Transverse colon (tissue), 3 donors: Measurements from ENCODE around the gene MBNL1.

Experiments
- CTCF ChIP-seq, 5 experiments: fragments of 200-600 bp in 3 of 5; fragments of 450-650 bp in 2 of 5; sonication (generic) in 3 of 5; IDR thresholded peaks; 1 replicate in 2 of 5; 2 replicates in 3 of 5; pipeline ENCODE4 v1.5.1; 2016 to 2017; ENCODE audit warnings: antibody characterized with exemption in 5 of 5, inconsistent platforms in 3 of 5, mild to moderate bottlenecking in 2 of 5, moderate library complexity in 1 of 5
- POLR2A ChIP-seq: fragments of 450-650 bp; IDR thresholded peaks from one replicate; pipeline ENCODE4 v1.6.1; 2016; ENCODE audit warnings: antibody characterized with exemption, mild to moderate bottlenecking, moderate library complexity

- TF ChIP-seq CTCF (IDR thresholded peaks at IDR 0.05) (no peak), POLR2A (no peak)
Measured at GRCh38 chr3:152230370-152230769, 38.4 kb upstream of the MBNL1 start.
